ENCODE measurements around the gene DHX34.
"Not testable (repeated sequence)": the region's sequence is repeated elsewhere in the genome, so short reads cannot be mapped to it uniquely, and the experiment has no call there.

The DHX34 gene, protein sequence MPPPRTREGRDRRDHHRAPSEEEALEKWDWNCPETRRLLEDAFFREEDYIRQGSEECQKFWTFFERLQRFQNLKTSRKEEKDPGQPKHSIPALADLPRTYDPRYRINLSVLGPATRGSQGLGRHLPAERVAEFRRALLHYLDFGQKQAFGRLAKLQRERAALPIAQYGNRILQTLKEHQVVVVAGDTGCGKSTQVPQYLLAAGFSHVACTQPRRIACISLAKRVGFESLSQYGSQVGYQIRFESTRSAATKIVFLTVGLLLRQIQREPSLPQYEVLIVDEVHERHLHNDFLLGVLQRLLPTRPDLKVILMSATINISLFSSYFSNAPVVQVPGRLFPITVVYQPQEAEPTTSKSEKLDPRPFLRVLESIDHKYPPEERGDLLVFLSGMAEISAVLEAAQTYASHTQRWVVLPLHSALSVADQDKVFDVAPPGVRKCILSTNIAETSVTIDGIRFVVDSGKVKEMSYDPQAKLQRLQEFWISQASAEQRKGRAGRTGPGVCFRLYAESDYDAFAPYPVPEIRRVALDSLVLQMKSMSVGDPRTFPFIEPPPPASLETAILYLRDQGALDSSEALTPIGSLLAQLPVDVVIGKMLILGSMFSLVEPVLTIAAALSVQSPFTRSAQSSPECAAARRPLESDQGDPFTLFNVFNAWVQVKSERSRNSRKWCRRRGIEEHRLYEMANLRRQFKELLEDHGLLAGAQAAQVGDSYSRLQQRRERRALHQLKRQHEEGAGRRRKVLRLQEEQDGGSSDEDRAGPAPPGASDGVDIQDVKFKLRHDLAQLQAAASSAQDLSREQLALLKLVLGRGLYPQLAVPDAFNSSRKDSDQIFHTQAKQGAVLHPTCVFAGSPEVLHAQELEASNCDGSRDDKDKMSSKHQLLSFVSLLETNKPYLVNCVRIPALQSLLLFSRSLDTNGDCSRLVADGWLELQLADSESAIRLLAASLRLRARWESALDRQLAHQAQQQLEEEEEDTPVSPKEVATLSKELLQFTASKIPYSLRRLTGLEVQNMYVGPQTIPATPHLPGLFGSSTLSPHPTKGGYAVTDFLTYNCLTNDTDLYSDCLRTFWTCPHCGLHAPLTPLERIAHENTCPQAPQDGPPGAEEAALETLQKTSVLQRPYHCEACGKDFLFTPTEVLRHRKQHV

DNA sequence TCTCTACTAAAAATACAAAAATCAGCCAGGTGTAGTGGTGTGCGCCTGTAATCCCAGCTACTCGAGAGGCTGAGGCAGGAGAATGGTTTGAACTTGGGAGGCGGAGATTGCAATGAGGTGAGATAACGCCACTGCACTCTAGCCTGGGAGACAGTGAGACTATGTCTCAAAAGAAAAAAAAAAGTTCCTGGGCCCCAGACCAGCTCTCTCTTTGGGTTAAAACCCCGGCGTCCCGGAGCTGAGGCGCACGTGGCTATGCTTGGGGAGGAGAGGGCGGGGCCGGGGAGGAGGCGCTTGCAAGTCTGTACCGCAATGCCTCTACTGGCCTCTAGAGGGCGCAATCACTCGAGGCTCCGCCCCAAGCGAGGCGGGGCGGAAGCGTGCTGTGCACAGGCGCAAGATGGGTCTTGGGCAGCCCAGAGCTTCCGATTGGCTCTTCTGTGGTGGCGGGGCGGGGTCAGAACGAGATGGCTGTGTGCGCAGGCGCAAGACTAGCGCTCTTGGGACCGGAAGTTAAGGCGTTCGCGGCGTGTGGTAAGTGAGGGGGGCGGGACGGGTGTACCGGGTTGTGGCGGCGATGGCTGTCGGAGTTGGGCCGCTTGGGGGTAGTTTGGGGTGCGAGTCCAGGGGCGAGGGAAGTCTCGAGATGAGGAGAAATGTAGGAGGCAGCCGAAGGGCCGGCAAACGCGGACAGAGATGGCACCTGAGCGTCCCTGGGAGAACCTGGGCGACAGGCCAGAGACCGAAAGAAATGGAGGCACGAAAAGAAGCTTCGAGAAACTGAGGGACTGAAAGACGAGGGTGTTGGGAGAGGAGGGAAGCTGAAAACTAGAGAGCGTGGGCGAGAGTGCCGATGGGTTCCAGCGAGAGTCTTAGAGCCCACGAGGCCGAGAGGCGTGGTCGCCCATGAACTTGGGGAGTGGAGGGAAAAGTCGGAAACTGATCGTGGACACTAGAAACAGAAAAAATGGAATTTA lies at the start of gene DHX34:
Gene DHX34 (plus strand): TSS at position 497 of the 977 bp plus-strand sequence. CDS start 3,716 bp downstream, outside the sequence.
- peaks cover 40% of the 10 kb centered on the region for H3K36me3 Mint-ChIP-seq (ENCODE audit: low read depth)
- H3K4me3 Mint-ChIP-seq, result peak within 1 kb of the TSS; percentile 96
- ATAC-seq, result peak; percentile 97

GRCh38 chr19:47300867-47301266 lies 48.2 kb upstream of the DHX34 start:
- not testable (repeated sequence) for H3K4me3 Mint-ChIP-seq; H3K9me3 Mint-ChIP-seq; H3K27ac Mint-ChIP-seq; ATAC-seq; H3K36me3 Mint-ChIP-seq (ENCODE audit: low read depth); H3K4me1 Mint-ChIP-seq; DNase-seq
- peaks cover 12% of the 10 kb centered on the region for H3K27me3 Mint-ChIP-seq

More for the DNA sequence above, at the start of gene DHX34:
- peak; percentile 99 for DNase-seq
- Mint-ChIP-seq H3K27me3 (peaks cover 2% of the 10 kb centered on the region), H3K27ac (peak within 1 kb of the TSS; percentile 95), H3K9me3 (no peaks in the 10 kb centered on the region), H3K4me1 (peaks cover 34% of the 10 kb centered on the region)

DNA sequence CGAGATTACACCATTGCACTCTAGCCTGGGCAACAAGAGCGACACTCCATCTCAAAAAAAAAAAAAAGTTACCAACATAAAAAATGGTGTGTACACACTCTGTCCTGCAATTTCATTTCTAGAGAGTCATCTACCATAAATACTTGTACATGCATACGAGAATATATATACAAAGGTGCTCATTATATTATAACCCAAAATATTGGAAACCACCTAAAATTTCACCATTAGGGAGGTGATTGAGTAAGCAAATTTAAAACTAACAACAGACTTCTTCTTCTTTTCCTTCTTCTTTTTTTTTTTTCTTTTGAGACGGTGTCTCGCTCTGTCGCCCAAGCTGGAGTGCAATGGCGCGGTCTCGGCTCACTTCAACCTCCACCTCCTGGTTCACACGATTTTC lies 46.9 kb upstream of the DHX34 start:
- H3K9me3 Mint-ChIP-seq, result no peaks in the 10 kb centered on the region
- H3K4me3 Mint-ChIP-seq, result no peak overlapping the region
- no peaks in the 10 kb centered on the region for H3K36me3 Mint-ChIP-seq (ENCODE audit: low read depth)
- ATAC-seq, result no peak
- no peak for DNase-seq
- peaks cover 7% of the 10 kb centered on the region for H3K4me1 Mint-ChIP-seq
- peaks cover 16% of the 10 kb centered on the region for H3K27me3 Mint-ChIP-seq
- H3K27ac Mint-ChIP-seq, result no peak overlapping the region

DNA sequence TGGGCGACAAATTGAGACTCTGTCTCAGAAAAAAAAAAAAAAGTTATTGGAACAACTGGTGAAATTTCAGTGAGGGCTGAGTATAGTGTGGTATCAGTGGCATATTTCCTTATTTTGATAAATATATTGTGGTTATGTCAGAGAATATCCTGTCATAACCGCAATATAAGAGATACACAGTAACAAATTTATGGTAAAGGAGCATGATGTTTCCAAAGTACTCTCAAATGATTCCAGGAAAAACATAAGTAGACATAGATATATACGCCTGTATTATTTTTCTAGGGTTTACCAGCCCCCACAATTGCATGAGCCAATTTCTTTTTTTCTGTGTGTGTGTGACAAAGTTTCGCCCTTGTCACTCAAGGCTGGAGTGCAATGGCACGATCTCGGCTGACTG lies 45.1 kb upstream of the DHX34 start:
- ATAC-seq (no peak), DNase-seq (no peak)
- Mint-ChIP-seq H3K4me3 (no peak overlapping the region), H3K9me3 (no peaks in the 10 kb centered on the region), H3K27ac (no peak overlapping the region), H3K4me1 (peaks cover 7% of the 10 kb centered on the region), H3K36me3 (ENCODE audit: low read depth) (no peaks in the 10 kb centered on the region), H3K27me3 (peaks cover 19% of the 10 kb centered on the region)

DNA sequence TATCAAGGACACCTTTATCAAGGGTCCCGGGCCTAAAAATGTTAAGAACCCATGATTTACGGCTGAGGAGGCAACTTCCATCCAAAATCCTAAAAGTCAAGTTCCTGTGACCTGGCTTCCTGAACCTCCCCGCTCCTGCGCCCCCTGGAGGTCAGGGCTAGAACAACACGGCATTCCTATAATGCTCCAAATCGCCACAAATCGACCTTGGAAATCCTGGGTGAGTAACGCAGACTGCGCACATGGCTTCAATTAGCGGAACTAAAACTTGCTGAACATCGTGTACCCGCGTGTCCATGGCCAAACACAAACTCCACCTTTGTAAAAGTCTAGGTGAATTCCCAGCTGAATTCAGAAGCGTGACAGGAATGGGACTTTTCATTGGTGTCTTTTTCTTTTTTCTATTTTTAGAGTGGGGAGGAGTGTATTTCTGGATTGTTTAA lies 43.8 kb upstream of the DHX34 start:
- Mint-ChIP-seq H3K27ac (no peak overlapping the region), H3K36me3 (ENCODE audit: low read depth) (no peaks in the 10 kb centered on the region), H3K4me3 (no peak overlapping the region), H3K4me1 (peaks cover 5% of the 10 kb centered on the region), H3K9me3 (no peaks in the 10 kb centered on the region), H3K27me3 (peaks cover 25% of the 10 kb centered on the region)
- peak; percentile 69 for DNase-seq
- ATAC-seq, result no peak

- H3K27me3 Mint-ChIP-seq, result peaks cover 32% of the 10 kb centered on the region
- no peak for ATAC-seq
- H3K36me3 Mint-ChIP-seq (ENCODE audit: low read depth), result no peaks in the 10 kb centered on the region
- peaks cover 4% of the 10 kb centered on the region for H3K4me1 Mint-ChIP-seq
- DNase-seq, result no peak
- no peaks in the 10 kb centered on the region for H3K9me3 Mint-ChIP-seq
- H3K27ac Mint-ChIP-seq, result no peak overlapping the region
- no peak overlapping the region for H3K4me3 Mint-ChIP-seq
Measured at GRCh38 chr19:47306303-47306702, 42.8 kb upstream of the DHX34 start.

- no peaks in the 10 kb centered on the region for H3K36me3 Mint-ChIP-seq (ENCODE audit: low read depth)
- no peak overlapping the region for H3K27ac Mint-ChIP-seq
- no peak overlapping the region for H3K4me3 Mint-ChIP-seq
- peaks cover 38% of the 10 kb centered on the region for H3K27me3 Mint-ChIP-seq
- no peak for ATAC-seq
- DNase-seq, result no peak
- no peaks in the 10 kb centered on the region for H3K9me3 Mint-ChIP-seq
- peaks cover 4% of the 10 kb centered on the region for H3K4me1 Mint-ChIP-seq
Measured at GRCh38 chr19:47309038-47309437, 40.1 kb upstream of the DHX34 start.

- H3K4me1 Mint-ChIP-seq, result peaks cover 4% of the 10 kb centered on the region
- no peaks in the 10 kb centered on the region for H3K36me3 Mint-ChIP-seq (ENCODE audit: low read depth)
- H3K9me3 Mint-ChIP-seq, result no peaks in the 10 kb centered on the region
- peaks cover 36% of the 10 kb centered on the region for H3K27me3 Mint-ChIP-seq
- DNase-seq (no peak), ATAC-seq (no peak)
- H3K4me3 Mint-ChIP-seq, result no peak within 1 kb of the TSS
- no peak within 1 kb of the TSS for H3K27ac Mint-ChIP-seq
Measured at GRCh38 chr19:47309608-47310007, 39.5 kb upstream of the DHX34 start, which contains the start of gene C5AR1. C5AR1 (plus strand) TSS chr19:47309861; CDS start chr19:47309896, 35 bp downstream.

DNA sequence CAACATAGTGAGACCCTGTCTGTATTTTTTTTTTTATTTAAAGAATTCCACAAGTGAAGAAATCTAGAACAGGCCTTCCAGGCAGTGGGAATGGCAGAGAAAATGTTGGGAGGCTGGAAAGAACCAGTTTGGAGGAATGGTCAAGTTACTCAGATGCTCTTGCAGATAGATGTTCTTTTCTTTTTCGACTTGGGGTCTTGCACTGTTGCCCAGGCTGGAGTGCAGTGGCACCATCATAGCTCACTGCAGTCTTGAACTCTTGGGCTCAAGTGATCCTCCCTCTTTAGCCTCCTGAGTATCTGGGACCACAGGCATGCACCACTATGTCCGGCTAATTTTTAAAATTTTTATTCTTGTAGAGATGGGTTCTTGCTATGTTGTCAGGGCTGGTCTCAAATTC lies 38.8 kb upstream of the DHX34 start:
- Mint-ChIP-seq H3K27me3 (peaks cover 34% of the 10 kb centered on the region), H3K36me3 (ENCODE audit: low read depth) (no peaks in the 10 kb centered on the region), H3K27ac (no peak overlapping the region), H3K9me3 (no peaks in the 10 kb centered on the region), H3K4me3 (no peak overlapping the region), H3K4me1 (peaks cover 5% of the 10 kb centered on the region)
- DNase-seq (no peak), ATAC-seq (no peak)

DNA sequence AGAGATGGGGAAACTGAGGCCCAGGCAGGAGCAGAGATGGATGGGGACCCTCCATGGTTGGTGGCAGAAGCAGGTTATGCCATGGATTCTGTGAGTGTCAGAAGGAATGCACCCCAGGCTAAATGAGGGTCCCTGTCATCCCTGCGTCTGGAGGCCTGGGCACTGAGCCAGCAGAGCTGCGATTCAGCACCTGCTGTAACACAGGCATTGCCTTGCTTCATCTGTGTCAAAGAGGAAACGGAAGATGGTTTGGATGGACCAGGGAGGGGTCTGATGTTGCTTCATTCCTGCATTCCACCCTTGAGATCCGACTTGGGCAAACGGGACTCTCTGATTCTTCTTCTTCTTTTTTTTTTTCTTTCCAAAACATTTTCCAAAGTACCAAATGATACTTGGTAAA lies 38.3 kb upstream of the DHX34 start:
- Mint-ChIP-seq H3K27ac (no peak overlapping the region), H3K36me3 (ENCODE audit: low read depth) (no peaks in the 10 kb centered on the region), H3K27me3 (peaks cover 35% of the 10 kb centered on the region), H3K4me3 (no peak overlapping the region), H3K9me3 (no peaks in the 10 kb centered on the region), H3K4me1 (peaks cover 6% of the 10 kb centered on the region)
- no peak for ATAC-seq
- no peak for DNase-seq

DNA sequence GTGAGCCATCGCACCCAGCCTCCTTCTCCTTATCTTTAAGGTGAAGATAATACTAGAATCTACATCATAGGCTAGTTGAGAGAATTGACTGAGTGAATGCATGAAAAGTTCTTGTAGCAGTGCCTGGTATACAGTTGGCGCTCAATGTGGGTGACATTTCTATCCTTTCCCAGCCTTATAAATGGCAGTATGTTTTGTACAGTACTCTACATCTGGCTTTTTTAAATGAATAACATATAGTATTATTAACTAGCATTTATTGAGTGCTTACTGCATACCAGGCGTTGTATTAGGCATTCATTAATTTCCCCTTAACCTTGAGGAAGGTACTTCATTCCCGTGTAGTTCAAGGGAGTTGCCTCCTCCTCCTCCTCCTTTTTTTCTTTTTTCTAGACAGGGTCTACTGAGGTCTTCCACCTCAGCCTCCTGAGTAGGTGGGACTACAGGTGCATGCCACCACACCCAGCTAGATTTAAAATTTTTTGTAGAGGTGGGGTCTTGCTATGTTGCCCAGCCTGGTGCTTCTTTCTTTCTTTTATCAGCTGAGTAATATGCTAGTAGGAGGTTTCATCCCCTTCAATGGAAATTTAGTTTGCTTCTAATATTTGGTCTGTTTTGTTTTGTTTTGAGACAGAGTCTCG lies 36.6 kb upstream of the DHX34 start:
- no peaks in the 10 kb centered on the region for H3K9me3 Mint-ChIP-seq
- H3K36me3 Mint-ChIP-seq (ENCODE audit: low read depth), result no peaks in the 10 kb centered on the region
- peaks cover 38% of the 10 kb centered on the region for H3K27me3 Mint-ChIP-seq
- ATAC-seq, result no peak
- H3K4me1 Mint-ChIP-seq, result peaks cover 8% of the 10 kb centered on the region
- H3K27ac Mint-ChIP-seq, result no peak overlapping the region
- H3K4me3 Mint-ChIP-seq, result no peak overlapping the region
- no peak for DNase-seq

DNA sequence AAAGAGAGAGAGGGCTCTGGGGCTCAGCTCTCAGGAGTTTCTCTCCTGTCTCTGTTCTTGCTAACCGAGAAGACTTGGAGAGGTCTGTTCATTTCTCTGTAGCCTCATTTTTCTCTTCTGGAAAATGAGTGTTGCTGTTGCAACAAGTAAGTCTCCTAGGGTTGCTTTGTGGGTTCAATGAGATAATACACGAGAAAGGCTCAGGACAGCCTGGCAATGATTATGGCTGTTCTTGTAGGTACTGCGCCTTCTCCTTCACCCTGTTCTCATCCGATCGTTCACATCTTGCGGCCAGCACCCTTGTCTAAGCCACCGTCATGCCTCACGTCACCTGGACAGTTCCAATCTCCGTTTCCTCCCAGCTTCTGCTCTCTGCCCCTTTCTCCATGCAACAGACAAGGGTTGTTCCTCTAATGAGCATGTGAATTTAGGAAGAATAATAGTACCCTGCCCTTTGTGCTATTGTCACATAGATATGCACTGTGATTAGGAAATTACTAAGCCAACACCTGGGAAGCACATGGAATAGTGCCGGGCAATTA lies 35.3 kb upstream of the DHX34 start:
- no peak overlapping the region for H3K4me3 Mint-ChIP-seq
- H3K27me3 Mint-ChIP-seq, result peaks cover 40% of the 10 kb centered on the region
- no peak overlapping the region for H3K27ac Mint-ChIP-seq
- peaks cover 8% of the 10 kb centered on the region for H3K4me1 Mint-ChIP-seq
- ATAC-seq, result no peak
- H3K9me3 Mint-ChIP-seq, result no peaks in the 10 kb centered on the region
- no peaks in the 10 kb centered on the region for H3K36me3 Mint-ChIP-seq (ENCODE audit: low read depth)
- DNase-seq, result no peak
